Right lobe of liver (tissue), 6 donors: ENCODE data around the gene STK32B. TPM values are rescaled to one million over a fixed set of nuclear protein-coding genes. Genes with fewer than 3 reads are reported as not detected.
A peak's percentile ranks its signal among the peaks of the same experiment; 100 is the strongest.

Experiments
- ATAC-seq, 4 donors: fragments of 200-7000 bp; cut with Tn5 transposase; one replicate each; pipeline ENCODE4 v1.9.1; 2020; ENCODE audit warnings: mild to moderate bottlenecking in 4 of 4, moderate library complexity in 4 of 4
- DNase-seq, 3 donors: peaks; one replicate each; pipeline ENCODE4 v3.0.0-alpha.2; 2020
- H3K27ac ChIP-seq, 3 donors: fragments of 200-600 bp; one replicate each; pipeline ENCODE4 v1.8.0; 2022
- H3K27me3 ChIP-seq, 2 donors: fragments of 200-600 bp; one replicate each; pipeline ENCODE4 v1.8.0; 2022
- H3K36me3 ChIP-seq, 4 donors: fragments of 200-600 bp; sonication (generic) in 1 of 4; one replicate each; pipeline versions ENCODE4 v1.5.1 to v1.8.0; 2017 to 2022; ENCODE audit warnings: control low read depth in 1 of 4
- H3K4me1 ChIP-seq, 4 donors: fragments of 200-600 bp; sonication (generic) in 1 of 4; one replicate each; pipeline versions ENCODE4 v1.5.1 to v1.8.0; 2017 to 2022; ENCODE audit warnings: control low read depth in 1 of 4
- H3K4me3 ChIP-seq, 3 donors: fragments of 200-600 bp; one replicate each; pipeline ENCODE4 v1.8.0; 2022
- H3K9me3 ChIP-seq, 4 donors: fragments of 200-600 bp; sonication (generic) in 1 of 4; one replicate each; pipeline versions ENCODE4 v1.5.1 to v1.8.0; 2017 to 2022; ENCODE audit warnings: control low read depth in 1 of 4
- POLR2A ChIP-seq: fragments of 450-650 bp; IDR thresholded peaks from one replicate; pipeline ENCODE4 v1.6.1; 2017; ENCODE audit warnings: antibody characterized with exemption, mild to moderate bottlenecking
- WGBS: methylation state at CpG from one replicate; pipeline ENCODE4 v1.1.6; 2018; ENCODE audit warnings: low coverage, low lambda C conversion rate; ENCODE audit not compliant: insufficient coverage; ENCODE audit errors: missing lambda C conversion rate; 5-methylcytosine and 5-hydroxymethylcytosine counted together
- intact Hi-C, 2 donors: fragments of 100-400 bp; cut with DNase I; formaldehyde crosslinking; loops; one replicate each; pipeline versions ENCODE4 v1.11.2 to v1.14.1; 2022
- total RNA-seq, 6 experiments: library from RNA; depleted of rRNA in 2 of 6; stranded (reverse); fragments of >200 nt in 2 of 6; fragmentation: NEBNext Ultra II Directional in 3 of 6; extraction: Animal tissue kit (Norgen Biotek cat#: 25700) in 3 of 6; gene quantifications; one replicate each; pipeline versions ENCODE4 v1.1.0 to v1.2.4, GENCODE V29; 2016 to 2023
- TF ChIP-seq, protein P1 (sequence below), 4 donors: fragments of 200-600 bp in 3 of 4; fragments of 450-650 bp in 1 of 4; IDR thresholded peaks; one replicate each; pipeline versions ENCODE4 v1.5.1 to v1.8.0; 2016 to 2022; ENCODE audit warnings: antibody characterized with exemption in 4 of 4, mild to moderate bottlenecking in 2 of 4
- donor health status: DM: no; HTN: yes; CAD: no.
- donor health status: DM: no; HTN: no; CAD: no.
- donor health status: DM: no; HTN: no; CAD: no.
- donor health status: DM: no; HTN: yes; CAD: no.
- donor health status: DM: no; HTN: yes; CAD: no.

The STK32B gene
- total RNA-seq, 6 experiments from 2014 or later: 0.05 to 0.07 TPM; not detected in 4

- H3K27me3 ChIP-seq: no peaks in the 10 kb centered on the region
- no peaks in the 10 kb centered on the region for H3K4me1 ChIP-seq
- TF ChIP-seq, protein P1, sequence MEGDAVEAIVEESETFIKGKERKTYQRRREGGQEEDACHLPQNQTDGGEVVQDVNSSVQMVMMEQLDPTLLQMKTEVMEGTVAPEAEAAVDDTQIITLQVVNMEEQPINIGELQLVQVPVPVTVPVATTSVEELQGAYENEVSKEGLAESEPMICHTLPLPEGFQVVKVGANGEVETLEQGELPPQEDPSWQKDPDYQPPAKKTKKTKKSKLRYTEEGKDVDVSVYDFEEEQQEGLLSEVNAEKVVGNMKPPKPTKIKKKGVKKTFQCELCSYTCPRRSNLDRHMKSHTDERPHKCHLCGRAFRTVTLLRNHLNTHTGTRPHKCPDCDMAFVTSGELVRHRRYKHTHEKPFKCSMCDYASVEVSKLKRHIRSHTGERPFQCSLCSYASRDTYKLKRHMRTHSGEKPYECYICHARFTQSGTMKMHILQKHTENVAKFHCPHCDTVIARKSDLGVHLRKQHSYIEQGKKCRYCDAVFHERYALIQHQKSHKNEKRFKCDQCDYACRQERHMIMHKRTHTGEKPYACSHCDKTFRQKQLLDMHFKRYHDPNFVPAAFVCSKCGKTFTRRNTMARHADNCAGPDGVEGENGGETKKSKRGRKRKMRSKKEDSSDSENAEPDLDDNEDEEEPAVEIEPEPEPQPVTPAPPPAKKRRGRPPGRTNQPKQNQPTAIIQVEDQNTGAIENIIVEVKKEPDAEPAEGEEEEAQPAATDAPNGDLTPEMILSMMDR (IDR thresholded peaks at IDR 0.05): no peak
- TF ChIP-seq POLR2A: no peak
- no peaks in the 10 kb centered on the region for H3K36me3 ChIP-seq
- WGBS: 66% methylated on average over 3 of the region's 17 CpGs
- intact Hi-C loops: no loop called here
- ATAC-seq (no peak), DNase-seq (no peak)
- no peak overlapping the region for H3K27ac ChIP-seq
- no peak overlapping the region for H3K4me3 ChIP-seq
- no peaks in the 10 kb centered on the region for H3K9me3 ChIP-seq
Observed at GRCh38 chr4:5456296-5456845, 405.1 kb downstream of the STK32B start.

DNA sequence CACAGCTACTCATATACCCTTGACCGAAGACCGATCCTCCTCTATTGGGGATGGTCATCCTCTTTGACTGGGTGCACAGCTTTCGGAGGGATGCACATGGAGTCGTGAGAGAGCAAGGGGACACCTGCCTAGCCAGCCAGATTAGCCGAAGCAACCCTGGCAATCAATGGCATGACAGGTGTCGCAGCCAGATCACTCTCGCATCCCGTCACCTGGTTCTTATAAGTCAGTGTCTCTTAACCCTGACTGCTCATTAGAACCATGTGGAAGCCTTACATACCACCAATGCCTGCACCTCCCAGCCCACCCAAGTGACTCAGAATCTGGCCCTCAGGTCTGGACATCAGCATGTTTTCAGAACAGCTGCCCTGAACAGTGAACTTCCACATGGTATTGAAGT, 407.4 kb downstream of the STK32B start:
- TF ChIP-seq, protein P1 (IDR thresholded peaks at IDR 0.05): no peak
- no peak for TF ChIP-seq POLR2A
- no peak for DNase-seq
- WGBS: 72% methylated on average over 7 of the region's 8 CpGs
- intact Hi-C loops: no loop called here
- no peak overlapping the region for H3K27ac ChIP-seq
- H3K27me3 ChIP-seq: no peaks in the 10 kb centered on the region
- H3K4me1 ChIP-seq: no peaks in the 10 kb centered on the region
- H3K4me3 ChIP-seq: no peak overlapping the region
- H3K36me3 ChIP-seq: no peaks in the 10 kb centered on the region
- no peak for ATAC-seq
- H3K9me3 ChIP-seq: no peaks in the 10 kb centered on the region

- no peaks in the 10 kb centered on the region for H3K27me3 ChIP-seq
- ATAC-seq: no peak
- H3K36me3 ChIP-seq: no peaks in the 10 kb centered on the region
- no peak for TF ChIP-seq POLR2A
- TF ChIP-seq, protein P1 (IDR thresholded peaks at IDR 0.05): no peak
- intact Hi-C loops: no loop called here
- H3K4me3 ChIP-seq: no peak overlapping the region
- no peaks in the 10 kb centered on the region for H3K4me1 ChIP-seq
- no peaks in the 10 kb centered on the region for H3K9me3 ChIP-seq
- DNase-seq: no peak
- WGBS: 51% methylated on average over 3 of the region's 3 CpGs
- H3K27ac ChIP-seq: no peak overlapping the region
Observed at GRCh38 chr4:5459236-5459635, 408.0 kb downstream of the STK32B start.

GRCh38 chr4:5460106-5460801, 409.0 kb downstream of the STK32B start:
- Histone ChIP-seq H3K36me3 (no peaks in the 10 kb centered on the region), H3K27ac (no peak overlapping the region), H3K9me3 (no peaks in the 10 kb centered on the region), H3K4me1 (no peaks in the 10 kb centered on the region), H3K4me3 (no peak overlapping the region), H3K27me3 (no peaks in the 10 kb centered on the region)
- WGBS: 49% methylated on average over 6 of the region's 14 CpGs
- DNase-seq (peak in 2 of 3 donors; percentile 37 to 45), ATAC-seq (peak; percentile 20 to 47 (median 40))
- TF ChIP-seq, protein P1 (IDR thresholded peaks at IDR 0.05): peak; percentile 19 to 59 (median 46)
- no peak for TF ChIP-seq POLR2A
- intact Hi-C loops: no loop called here
